Activated CD8-positive, alpha-beta memory T cell treated with anti-CD3 and anti-CD28 coated beads, Interleukin-2, amount 50 U/mL, for 1 hour (primary cell): ENCODE measurements around the gene UGT1A8.
"Not testable (repeated sequence)": the region's sequence is repeated elsewhere in the genome, so short reads cannot be mapped to it uniquely, and the experiment has no call there.

ENCODE experiments used
- DNase-seq: peaks from one replicate; pipeline ENCODE4 v3.0.0-alpha.2; 2020; ENCODE audit errors: extremely low read depth

UGT1A8 gene

DNA sequence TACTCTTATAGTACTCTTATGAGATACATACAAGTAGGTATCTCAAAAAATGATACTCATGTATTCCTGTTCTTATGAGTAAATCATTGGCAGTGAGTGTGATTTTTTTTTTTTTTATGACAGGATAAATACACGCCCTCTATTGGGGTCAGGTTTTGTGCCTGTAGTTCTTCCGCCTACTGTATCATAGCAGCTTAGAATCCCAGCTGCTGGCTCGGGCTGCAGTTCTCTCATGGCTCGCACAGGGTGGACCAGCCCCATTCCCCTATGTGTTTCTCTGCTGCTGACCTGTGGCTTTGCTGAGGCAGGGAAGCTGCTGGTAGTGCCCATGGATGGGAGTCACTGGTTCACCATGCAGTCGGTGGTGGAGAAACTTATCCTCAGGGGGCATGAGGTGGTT lies at the start of gene UGT1A8:
Gene UGT1A8 (plus strand): TSS at position 158 of the 400 bp plus-strand sequence. CDS start 75 bp downstream, at position 233.
- not testable (repeated sequence) for DNase-seq

DNA sequence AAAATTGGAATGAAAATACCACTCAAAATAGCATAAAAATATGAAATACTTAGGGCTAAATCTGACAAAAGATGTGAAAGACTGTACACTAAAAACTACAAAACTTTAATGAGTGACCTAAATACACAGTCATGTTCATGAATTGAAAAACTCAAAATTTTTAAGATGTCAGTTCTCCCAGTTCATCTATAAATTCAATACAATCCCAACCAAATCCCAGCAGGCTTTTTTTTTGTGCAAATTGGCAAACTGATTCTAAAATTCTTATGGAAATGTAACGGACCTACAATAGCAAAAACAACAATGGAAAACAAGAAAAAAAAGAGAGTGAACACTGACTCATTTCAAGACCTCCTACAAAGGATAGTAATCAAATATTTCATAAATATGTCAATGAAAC lies 46.4 kb upstream of the UGT1A8 start:
- DNase-seq = no peak

DNA sequence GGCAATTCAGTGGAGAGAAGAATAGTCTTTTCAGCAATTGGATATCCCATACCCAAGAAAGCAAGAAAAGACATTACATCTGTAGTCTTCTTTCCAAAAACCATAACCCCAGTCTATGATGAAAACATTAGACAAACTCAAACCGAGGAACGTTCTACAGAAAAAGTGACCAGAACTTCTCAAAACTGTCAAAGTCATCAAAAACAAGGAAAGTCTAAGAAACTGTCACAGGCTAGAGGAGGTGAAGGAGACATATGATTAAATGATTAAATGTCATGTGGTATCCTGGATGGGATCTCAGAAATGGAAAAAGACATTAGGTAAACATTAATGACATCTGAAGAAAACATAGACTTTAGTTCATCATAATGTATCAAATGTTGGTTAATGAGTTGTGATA lies 46.0 kb upstream of the UGT1A8 start:
- DNase-seq = no peak

DNA sequence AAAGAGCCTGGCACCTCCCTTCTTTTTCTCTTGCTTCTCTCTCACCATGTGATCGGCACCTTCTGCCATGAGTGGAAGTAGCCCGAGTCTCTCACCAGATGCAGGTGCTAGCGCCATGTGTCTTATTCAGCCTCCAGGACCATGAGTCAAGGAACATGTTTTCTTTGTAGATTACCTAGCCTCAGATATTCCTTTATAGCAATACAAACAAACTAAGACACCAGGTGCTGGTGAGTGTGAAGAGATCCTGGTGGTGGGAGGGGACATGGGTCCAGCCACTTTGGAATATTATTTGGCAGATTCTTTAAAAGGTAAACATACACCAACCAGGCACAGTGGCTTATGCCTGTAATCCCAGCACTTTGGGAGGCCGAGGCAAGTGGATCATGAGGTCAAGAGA lies 45.0 kb upstream of the UGT1A8 start:
- DNase-seq = no peak

DNA sequence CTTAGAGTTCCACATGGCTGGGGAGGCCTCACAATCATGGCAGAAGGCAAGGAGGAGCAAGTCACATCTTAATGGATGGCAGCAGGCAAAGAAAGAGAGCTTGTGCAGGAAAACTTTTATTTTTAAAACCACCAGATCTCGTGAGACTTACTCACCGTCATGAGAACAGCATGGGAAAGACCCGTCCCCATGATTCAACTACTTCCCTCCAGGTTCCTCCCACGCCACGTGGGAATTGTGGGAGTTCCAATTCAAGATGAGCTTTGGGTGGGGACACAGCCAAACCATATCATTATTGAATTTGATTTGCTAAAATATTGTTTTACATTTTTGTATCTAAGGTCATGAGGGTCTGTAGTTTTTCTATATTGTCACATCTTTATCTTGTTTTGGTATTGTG lies 40.1 kb upstream of the UGT1A8 start:
- DNase-seq = not testable (repeated sequence)

DNA sequence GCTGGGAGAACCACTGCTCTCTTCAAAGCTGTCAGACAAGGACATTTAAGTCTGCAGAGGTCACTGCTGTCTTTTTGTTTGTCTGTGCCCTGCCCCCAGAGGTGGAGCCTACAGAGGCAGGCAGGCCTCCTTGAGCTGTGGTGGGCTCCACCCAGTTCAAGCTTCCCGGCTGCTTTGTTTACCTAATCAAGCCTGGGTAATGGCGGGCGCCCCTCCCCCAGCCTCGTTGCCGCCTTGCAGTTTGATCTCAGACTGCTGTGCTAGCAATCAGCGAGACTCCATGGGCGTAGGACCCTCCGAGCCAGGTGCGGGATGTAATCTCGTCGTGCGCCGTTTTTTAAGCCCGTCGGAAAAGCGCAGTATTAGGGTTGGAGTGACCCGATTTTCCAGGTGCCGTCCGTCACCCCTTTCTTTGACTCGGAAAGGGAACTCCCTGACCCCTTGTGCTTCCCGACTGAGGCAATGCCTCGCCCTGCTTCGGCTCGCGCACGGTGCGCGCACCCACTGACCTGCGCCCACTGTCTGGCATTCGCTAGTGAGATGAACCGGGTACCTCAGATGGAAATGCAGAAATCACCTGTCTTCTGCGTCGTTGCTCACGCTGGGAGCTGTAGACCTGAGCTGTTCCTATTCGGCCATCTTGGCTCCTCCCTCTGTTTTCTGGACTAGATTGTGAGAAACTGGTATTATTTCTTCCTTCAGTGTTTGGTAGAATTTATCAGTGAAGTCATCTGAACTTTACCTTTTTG lies 34.0 kb upstream of the UGT1A8 start:
- not testable (repeated sequence) for DNase-seq

DNA sequence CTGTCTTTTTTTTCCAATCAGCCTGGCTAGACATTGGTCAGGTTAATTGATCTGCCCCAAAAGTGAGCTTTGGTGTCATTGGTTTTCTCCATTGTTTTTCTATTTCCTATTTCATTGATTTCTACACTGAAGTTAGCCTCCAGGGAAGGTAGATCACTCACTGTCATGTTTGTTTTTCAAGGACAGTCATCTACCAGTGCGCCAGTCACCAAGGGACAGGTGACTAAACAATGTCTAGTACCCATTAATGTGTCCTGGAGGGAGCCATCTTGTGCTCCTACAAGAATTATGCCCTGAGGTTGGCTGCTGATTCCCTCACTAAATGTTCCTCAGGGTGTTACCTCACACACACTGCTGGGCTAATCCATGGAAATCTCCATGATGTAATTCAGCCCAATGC lies 33.2 kb upstream of the UGT1A8 start:
- DNase-seq = no peak

DNA sequence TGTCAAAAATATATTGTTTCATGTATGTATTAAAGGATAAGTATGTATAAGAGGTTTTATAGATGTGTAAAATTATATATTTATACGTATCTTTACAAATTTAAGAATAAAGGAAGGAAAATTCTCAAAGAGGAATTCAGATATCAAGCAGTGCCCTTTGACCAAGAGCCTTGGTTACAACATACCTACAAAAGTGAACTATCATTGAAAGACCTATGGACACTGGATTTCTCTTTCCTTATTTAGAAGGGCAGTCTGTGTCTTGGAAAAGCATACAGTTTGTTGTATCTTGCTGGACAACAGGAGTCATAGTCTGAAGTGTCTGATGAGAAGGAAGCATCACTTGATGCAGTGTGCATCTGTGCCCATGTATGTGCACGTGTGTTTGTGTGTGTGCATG lies 29.0 kb upstream of the UGT1A8 start:
- DNase-seq = no peak

DNA sequence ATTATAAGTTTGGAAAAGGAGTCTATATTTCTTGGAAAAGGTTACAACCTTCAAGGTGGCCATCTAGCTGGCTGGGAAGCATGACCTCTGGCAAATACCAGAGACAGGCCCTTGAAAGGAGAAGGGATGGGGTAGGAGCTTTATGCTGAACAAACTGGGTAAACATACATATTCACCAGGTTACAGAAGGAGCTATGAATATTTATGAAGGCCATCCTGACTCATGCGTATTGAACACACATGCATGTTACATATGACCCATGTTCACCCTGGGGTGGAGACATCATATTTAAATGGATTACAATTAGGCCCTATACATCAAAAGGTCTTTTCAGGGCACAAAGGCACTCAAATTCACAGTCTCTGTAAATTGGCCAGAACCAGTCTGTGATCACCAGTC lies 24.7 kb upstream of the UGT1A8 start:
- DNase-seq = not testable (repeated sequence)

DNA sequence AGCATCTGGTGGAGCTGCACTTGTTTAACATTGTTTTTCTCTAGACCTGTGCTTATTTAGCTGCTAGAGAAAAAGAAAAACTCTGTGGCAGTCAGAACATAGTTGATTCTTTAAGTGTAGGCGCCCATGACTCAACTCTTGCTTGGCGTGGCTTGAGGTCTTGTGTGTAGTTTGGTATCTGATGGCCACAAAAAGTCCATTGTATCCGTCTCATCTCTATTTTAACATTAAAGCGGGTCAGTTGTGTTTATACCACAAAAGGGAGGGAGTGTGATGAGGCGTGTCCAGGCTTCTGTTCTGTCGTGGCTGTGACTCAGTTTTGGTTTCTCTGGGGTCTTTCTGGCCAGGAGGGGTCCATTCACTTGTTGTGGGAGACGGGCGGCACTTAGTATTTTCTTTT lies 24.2 kb upstream of the UGT1A8 start:
- DNase-seq = no peak

DNA sequence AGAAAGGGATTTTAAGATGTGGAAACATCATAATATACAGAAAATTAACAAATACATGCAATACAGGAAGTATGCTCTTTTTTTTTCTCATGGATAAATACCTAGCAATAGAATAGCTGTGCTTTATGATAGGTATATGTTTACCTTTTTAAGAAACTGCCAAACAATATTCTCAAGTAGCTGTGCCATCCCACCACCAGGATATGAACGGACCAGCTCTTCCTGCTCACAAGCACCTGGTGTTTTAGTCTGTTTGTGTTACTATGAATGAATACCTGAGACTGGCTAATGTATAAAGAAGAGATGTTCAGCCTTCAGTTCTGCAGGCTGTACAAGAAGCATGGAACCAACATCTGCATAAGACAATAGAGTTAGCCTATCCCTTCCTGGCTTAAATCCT lies 19.9 kb upstream of the UGT1A8 start:
- no peak for DNase-seq

DNA sequence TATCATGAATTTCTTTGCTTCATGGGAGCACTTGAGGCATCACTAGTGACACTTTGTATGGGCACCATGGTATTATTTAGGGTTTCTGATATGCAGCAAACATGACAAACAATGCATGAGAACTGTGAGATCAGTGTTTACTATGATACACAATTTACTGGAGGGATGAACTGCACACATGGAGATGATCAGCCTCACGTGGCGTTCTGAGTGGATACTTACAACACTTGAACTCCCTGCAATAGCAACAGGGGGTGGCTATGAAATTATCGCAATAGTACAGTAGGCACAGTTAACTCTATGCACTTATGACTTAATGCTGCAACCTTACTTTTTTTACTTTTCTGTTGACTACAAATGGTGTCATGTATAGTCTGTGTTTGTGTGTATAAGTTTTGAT lies 18.5 kb upstream of the UGT1A8 start:
- DNase-seq = no peak

DNA sequence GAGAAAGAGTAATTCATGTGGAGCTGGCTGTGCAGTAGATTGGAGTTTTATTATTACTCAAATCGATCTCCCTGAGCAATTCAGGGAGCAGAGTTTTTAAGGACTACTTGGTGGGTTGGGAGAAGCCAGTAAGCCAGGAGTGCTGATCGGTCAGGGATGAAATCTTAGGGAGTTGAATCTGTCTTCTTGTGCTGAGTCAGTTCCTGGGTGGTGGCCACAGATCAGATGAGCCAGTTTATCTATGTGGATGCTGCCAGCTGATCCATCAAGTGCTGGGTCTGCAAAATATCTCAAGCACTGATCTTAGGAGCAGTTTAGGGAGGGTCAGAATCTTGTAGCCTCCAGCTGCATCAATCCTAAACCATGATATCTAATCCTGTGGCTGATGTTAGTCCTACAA lies 17.0 kb upstream of the UGT1A8 start:
- no peak for DNase-seq

DNA sequence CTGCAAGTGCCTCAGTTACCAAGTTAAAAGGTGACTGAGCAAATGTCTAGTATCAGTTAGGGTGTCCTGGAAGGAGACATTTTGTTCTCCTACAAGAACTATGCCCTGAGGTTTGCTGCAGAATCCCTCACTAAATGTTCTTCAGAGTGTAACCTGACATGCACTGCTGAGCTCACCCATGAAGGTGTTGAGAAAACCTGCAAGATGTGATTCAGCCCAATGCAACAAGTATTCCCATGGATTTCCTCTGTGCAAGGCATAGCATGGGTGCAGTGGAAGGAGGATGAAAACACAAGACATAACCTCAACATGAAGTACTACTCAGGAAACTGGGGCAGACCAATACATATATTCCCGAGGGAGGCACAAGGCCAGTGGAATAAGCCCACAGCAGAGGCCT lies 15.4 kb upstream of the UGT1A8 start:
- DNase-seq = no peak

DNA sequence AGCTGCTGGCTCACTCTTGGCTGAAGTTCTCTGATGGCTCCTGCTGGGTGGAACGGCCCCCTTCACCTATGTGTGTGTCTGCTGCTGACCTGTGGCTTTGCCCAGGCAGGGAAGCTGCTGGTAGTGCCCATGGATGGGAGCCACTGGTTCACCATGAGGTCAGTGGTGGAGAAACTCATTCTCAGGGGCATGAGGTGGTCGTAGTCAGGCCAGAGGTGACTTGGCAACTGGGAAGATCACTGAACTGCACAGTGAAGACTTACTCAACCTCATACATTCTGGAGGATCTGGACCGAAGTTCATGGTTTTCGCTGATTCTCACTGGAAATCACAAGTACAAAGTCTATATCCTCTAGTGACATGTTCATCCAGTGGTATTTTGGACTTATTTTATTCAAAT lies 13.9 kb upstream of the UGT1A8 start:
- DNase-seq = no peak

DNA sequence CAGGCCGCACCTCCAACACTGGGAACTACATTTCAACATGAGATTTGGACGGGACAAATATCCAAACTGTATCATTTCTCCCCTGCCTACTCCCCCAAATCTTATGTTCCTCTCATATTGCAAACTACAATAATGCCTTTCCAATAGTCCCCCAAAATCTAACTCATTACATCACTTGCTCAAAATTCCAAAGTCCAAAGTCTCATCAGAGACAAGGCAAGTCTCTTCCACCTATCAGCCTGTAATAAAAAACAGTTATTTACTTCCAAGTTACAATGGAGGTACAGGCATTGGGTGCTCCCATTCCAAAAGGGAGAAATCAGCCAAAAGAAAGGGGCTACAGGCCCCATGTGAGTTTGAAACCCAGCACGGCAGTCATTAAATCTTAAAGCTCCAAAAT lies 12.6 kb upstream of the UGT1A8 start:
- DNase-seq = no peak

DNA sequence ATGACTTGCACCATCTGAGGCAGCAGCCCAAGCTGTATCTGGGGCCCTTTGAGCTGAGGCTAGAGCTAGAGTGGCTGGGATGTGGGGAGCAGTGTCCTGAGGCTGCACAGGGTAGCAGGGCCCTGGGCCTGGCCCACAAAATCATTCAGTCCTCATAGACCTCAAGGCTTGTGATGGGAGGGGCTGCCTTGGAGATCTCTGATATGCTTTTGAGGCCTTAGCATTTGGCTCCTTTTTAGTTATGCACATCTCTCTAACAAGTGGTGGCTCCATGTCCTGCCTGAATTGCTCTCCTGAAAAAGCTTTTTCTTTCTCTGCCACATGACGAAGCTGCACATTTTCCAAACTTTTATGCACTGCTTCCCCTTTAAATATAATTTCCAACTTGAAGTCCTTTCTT lies 11.8 kb upstream of the UGT1A8 start:
- no peak for DNase-seq

DNA sequence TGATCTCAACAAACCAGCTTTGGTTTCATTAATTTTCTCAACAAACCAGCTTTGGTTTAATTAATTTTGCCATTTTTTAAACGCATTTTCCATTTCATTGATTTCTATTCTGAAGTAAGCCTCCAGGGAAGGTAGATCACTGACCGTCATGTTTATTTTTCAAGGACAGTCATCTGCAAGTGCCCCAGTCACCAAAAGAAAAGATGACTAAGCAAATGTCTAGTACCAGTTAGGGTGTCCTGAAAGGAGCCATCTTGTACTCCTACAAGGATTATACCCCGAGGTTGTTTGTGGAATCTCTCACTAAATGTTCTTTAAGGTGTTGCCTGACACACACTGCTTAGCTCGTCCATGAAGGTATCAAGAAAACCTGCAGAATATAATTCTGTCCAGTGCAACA lies 6.1 kb upstream of the UGT1A8 start:
- no peak for DNase-seq

DNA sequence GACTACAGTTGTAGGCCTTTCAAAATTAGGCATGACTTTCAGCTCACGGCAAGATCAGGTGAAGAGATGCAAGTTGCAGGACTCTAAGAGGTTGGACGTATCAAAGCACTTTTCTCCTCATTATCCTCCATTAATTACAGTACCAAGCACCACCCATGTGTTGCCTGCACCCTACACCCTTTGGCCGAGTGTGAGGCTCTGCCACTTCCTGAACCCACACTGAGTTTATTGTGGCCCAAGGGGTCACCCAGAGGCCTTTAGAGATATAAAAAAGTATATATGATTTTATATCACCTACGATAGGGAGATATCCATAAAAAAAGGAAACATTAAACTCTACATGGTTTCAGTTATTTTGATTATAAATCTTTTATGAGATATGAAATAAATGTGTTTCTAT lies 2.8 kb downstream of the UGT1A8 start:
- DNase-seq = no peak

DNA sequence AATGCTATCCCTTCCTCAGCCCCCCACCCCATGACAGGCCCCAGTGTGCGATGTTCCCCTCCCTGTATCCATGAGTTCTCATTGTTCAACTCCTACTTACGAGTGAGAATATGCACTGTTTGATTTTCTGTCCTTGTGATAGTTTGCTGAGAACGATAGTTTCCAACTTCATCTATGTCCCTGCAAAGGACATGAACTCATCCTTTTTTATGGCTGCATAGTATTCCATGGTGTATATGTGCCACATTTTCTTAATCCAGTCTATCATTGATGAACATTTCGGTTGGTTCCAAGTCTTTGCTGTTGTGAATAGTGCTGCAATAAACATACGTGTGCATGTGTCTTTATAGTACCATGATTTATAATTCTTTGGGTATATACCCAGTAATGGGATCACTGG lies 4.4 kb downstream of the UGT1A8 start:
- DNase-seq = not testable (repeated sequence)

DNA sequence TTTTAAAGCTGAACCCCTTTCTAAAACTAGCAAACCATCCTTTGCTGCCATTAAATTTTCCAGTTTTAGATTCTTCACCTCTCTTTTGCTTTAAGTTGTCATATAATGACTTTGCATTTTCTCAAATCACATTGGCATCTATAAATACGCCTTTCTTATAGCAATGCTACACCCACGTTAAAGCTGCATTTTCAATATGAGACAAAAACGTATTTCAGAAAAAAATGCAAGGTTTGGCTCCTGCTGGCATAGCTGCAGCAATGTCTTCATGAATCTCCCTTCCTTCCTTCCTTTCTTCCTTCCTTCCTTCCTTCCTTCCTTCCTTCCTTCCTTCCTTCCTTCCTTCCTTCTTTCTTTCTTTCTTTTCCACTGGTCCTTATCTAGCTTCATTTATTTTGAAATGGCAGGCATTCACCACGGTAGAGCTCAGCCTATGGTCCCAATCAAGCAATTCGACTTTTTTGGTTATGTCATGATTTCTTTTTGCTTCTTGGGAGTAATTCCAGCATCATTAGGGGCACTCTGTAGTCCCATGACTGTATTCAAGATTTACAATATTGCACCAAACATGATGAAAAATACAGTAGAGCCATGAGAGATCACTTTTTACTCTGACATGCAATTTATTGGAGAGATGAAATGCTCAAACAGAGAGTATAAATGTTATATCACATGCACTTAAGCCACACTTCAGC lies 10.0 kb downstream of the UGT1A8 start:
- DNase-seq = no peak

DNA sequence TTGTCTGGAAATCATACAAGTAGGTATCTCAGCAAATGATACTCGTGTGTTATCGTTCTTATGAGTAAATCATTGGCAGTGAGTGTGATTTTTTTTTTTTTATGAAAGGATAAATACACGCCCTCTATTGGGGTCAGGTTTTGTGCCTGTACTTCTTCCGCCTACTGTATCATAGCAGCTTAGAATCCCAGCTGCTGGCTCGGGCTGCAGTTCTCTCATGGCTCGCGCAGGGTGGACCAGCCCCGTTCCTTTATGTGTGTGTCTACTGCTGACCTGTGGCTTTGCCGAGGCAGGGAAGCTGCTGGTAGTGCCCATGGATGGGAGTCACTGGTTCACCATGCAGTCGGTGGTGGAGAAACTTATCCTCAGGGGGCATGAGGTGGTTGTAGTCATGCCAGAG lies 18.9 kb downstream of the UGT1A8 start, which contains the start of gene UGT1A10:
Gene UGT1A10 (plus strand): TSS at position 143 of the 400 bp plus-strand sequence. CDS start 75 bp downstream, at position 218.
- not testable (repeated sequence) for DNase-seq

DNA sequence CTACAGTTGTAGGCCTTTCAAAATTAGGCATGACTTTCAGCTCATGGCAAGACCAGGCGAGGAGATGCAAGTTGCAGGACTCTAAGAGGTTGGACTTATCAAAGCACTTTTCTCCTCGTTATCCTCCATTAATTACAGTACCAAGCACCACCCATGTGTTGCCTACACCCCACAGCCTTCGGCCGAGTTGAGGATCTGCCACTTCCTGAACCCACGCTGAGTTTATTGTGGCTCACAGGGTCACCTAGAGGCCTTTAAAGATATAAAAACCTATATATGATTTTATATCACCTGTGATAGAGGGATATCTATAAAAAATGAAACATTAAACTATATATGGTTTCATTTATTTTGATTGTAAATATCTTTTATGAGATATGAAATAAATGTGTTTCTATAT lies 21.4 kb downstream of the UGT1A8 start:
- no peak for DNase-seq
